Measurements from ENCODE around the gene GRPEL2. TPM values are rescaled to one million over a fixed set of nuclear protein-coding genes. Genes with fewer than 3 reads are reported as not detected.

The GRPEL2 gene
- total RNA-seq = 17.6 TPM

- DNase-seq = peak; percentile 96
Observed at GRCh38 chr5:149345147-149345891, at the start of gene GRPEL2. GRPEL2 (plus strand) TSS chr5:149345499; CDS start chr5:149345540, 41 bp downstream.

- DNase-seq = no peak
Observed at GRCh38 chr5:149297340-149298025, 47.8 kb upstream of the GRPEL2 start.

DNA sequence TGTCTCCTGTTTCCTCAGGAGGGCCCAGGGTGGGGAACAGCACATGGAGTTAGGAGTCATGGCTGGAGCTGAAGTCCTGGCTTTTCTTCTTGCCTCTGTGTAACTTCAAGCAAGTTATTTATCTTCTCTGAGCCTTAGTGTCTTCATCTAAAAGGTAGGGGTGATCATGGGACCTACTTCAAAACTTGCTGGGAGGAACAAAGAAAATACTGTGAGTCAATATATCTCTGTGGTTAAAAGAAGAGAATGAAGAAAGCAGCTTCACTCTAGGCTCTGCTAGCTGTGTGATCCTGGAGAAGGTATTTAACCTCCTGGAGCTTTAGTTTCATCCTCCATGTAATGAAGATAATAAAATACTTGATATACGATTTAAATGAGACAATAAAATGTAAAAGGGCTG lies 47.1 kb upstream of the GRPEL2 start:
- no peak for DNase-seq

DNA sequence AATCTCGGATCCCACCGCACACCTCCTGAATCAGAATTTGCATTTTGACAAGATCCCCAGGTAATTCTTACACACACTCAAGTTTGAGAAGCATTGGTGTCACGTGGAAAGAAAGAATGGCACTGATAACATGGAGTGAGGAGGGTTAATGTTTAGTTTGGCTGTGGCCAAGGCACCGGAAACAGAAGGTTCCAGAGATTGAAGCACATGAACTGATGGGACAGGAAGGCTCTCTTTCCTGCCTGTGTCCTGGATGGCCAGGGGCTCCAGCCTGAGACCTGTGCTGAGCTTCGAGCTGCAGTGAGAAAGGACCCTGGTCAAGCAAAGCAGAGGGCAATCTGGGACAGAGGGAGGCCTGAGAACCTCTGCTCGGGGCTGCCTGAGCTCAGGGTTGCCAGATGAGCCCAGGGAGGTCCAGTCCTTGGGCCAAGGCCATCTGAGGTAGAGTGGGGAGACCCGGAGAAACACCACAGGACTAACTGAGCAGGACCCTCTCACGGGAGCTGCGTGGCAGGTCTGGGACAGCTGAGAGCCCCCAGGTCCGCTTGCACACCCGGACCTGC lies 46.4 kb upstream of the GRPEL2 start:
- DNase-seq = no peak

- DNase-seq = no peak
Observed at GRCh38 chr5:149299451-149300054, 45.7 kb upstream of the GRPEL2 start.

DNA sequence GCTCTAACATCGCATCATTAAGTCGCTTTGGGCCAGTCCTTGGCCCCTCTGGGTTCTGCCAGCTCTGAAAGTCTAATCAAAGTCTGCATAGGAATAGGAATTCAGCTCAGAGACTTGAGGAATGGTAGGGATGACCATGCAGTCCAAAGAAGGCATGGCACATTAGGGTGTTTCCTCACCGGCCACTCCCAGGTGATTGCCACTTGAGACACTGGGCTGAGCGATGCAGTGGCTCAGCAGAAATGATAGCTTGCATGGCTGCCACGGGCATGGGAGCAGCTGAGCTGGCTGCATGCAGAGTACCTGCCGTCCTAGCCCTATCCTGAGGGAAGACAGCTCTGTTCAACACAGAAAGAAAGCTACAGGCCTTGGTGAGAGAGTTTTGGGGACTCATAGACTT lies 44.9 kb upstream of the GRPEL2 start:
- DNase-seq = no peak

GRCh38 chr5:149301049-149301743 lies 44.1 kb upstream of the GRPEL2 start:
- DNase-seq = no peak

DNA sequence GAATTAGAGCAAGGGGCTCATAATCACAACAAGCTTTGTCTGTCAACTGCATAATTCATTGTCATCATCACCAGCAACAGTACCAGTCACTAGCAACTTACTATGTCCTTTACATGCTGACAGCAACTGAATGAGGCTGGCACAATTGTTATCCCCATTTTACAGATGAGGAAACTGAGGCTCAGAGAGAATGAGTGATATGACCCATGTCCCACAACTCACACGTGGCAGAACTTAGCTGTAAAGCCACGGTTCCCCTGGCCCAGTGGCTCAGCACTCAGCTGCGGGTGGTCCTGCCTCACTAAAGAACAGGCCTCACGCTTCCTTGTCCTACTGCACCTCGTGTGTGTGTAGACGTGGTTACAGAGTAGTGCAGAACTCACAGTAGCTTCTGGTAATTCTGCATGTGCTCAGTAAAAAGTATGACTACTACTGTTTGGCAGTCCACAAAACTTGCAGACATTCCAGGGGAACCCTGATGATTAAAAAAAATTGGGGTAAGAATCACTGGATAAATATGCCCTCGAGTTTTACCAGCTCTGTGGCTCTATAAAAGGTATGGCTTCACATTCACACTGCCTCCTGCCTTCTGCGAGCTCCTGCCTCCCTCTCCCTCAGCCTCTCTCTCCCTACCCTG lies 43.4 kb upstream of the GRPEL2 start:
- DNase-seq = no peak

GRCh38 chr5:149302641-149303040 lies 42.7 kb upstream of the GRPEL2 start:
- DNase-seq = no peak

GRCh38 chr5:149303210-149303609 lies 42.1 kb upstream of the GRPEL2 start:
- DNase-seq = no peak

DNA sequence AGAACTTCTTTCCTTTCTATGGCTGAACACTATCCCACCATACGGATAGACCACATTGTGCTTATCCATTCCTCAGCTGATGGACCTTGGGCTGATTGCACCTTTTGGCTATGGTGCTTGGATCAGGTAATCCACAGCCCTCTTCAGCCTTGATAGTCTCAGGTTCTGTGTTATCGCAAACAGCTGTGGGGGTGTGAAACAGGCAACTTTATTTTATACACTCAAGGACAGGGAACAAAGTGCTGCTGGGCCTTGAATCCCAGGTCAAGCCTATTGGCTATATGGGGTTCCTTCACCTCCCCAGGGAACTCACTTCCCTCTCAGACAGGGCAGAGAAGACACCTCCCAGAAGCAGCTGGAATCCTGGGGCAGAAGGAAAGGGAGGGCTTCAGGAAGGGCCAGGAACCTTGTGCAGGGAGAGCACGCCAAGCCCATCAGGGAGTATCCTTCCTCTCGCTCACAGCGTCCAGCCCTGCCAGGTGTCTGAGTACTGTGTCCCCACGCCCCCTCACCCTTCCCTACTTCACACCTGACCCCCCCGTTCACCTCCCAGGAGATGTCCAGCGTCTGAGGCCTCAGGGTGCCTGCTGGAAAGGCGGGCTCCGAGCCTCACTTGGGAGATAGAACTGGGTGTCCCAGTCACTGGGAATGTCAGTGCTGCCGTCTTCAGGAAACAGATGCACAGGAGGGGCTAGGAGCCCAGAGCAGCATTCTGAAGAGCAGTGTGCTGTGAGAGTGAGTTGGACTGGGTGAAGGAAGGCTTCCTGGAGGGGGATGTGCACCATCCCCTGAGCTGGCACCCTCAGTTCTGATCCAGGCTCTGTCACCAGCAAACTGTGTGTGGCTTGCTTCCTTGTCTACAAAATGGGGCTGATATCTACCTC lies 40.9 kb upstream of the GRPEL2 start:
- DNase-seq = no peak

- DNase-seq = no peak
Observed at GRCh38 chr5:149309354-149309753, 35.9 kb upstream of the GRPEL2 start.

DNA sequence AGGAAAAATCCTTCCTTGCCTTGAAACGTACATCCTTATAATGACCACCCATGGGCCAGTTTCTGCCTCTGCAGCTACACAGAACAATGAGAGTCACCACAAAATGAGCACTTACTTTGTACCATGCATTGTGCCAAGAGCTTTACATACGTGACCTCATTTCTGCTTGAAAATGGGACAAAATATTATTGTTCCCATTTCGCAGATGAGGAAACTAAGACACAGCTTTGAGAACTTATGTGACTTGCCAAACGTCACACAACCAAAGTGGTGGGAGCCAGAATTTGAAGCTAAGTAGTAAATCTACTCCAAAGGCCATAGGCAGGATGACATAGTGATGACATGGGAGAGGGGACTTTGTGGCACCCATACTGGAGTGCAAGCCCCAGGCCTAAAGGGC lies 34.8 kb upstream of the GRPEL2 start:
- DNase-seq = no peak

DNA sequence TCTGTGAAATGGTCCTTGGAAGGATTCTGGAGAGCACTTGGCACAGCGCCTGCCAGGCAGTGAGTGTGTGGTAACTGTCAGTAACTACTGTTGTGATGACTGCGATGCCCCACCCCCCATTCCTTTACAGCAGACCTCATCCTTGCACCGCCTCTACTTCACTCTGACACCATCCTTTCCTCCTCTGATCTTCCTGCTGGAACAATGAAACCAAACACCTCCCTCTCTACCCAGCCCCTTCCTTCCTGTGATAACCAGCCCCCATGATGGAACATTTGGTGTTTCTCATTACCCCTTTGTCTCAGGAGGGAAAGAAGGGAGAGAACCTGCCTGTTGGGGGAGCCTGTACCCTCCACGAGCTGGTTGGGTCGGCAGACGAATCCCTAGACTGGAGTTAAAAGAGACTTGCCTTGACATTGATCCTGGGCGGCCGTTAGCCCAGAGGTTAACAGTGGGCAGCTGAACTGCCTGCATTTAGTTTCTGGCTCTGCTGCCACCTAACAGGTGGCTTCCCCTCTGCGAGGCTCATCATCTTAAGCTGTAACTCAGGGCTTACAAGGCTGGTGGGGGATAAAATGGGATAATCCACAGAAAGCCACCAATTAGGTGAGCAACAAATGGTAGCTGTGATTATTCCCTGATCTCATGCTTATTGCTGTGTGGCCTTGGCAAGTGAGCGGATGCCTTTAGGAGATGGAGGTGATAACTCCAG lies 34.2 kb upstream of the GRPEL2 start:
- no peak for DNase-seq

GRCh38 chr5:149313151-149313841 lies 32.0 kb upstream of the GRPEL2 start:
- DNase-seq = no peak

DNA sequence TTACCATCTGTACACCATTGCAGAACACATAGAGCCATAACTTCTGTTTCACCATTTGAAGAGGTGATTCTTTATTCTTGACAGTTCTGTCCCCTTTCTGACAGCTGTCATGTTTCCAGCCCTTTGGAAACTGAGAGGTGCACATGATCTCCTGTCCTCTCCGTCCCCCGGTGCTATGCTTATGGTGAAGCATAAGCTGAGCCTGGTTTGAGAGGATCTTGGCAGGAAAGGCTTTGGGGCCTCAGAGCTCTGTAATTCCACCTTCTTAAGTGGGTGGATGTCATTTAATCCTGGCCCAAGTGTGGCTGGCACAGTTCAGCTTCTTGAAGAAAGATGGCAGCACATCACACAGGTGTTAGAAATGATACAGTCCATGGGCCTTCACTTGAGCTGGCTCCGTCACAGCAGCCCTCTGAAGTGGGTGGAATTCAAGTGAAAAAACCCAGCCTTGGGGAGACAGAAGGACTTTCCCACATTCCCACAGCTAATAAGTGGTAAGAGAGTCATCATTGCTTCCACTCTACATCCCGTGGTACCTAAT lies 30.7 kb upstream of the GRPEL2 start:
- no peak for DNase-seq

DNA sequence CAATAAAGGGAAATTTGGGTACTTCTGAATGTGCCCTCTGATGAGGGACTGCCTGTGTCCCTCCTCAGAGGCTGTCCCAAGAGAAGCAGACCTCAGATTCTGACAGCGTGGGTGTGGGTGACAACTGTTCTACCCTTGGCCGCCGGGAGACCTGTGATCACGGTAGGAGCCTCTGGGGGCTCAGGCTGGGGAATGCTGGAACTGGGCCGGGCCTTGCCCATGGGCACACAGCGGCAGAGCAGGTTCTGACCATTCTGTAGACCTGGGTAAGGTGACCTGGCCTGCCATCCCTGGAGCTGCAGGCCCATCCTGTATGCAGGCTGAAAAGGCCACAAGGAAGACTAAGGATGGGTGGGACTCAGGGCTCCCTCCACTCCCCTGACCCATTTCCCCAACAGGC lies 29.5 kb upstream of the GRPEL2 start:
- no peak for DNase-seq

DNA sequence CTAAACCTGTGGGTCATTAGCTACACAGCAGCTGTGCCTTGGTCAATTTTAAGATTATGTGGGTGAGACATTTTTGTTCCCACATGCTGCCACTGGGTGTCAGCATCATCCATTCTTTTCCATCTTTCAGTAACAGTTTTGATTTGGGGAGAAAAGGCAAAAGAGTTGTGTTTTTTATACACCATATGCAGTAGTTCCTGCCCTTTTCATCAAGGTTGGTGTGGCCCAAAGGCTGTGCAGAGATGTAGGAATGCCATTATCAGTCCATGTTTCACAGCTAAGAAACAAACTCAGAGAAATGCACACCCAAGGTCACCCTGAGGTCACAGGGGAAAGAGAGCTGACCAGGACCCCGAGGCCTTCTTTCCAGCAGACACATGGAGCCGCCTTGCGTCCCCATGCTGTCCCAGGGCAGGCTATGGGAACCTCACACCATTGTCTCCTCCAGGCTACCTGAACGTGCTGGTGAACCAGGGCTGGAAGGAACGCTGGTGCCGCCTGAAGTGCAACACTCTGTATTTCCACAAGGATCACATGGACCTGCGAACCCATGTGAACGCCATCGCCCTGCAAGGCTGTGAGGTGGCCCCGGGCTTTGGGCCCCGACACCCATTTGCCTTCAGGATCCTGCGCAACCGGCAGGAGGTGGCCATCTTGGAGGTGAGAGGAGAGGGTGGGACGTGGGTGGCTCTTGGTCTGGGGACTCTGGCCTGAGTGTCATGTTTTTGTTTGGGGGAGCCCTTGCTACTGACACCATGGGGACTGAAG lies 27.8 kb upstream of the GRPEL2 start:
- peak; percentile 32 for DNase-seq

DNA sequence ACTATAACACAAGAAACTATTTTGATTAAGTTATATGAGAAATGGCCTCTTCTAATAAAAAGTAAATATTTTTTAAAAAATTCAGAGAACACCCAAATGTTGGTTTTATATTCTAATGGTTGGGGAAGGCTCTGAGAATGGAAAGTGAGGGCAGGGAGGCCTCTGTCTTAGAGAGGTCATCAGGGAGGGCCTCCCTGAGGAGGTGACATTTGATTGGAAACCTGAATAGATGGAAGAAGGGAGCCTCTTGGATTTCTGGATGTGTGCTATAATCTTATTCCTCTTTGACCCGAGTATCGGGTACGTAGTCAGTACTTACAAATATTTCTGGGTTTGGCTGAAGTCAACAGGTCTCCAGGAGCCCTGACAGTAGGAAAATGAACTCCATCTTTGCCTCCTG lies 26.1 kb upstream of the GRPEL2 start:
- no peak for DNase-seq
